Islet of Langerhans (tissue), 1 donor: Measurements from ENCODE around the gene OR51M1.
"Not testable (repeated sequence)": the region's sequence is repeated elsewhere in the genome, so short reads cannot be mapped to it uniquely, and the experiment has no call there.

Experiments used
- FAIRE-seq: peaks from one replicate; lab custom pipeline; 2011; peaks lifted over from hg19 to GRCh38; lab: Jason Lieb, UNC

OR51M1 gene

GRCh38 chr11:5383576-5383975 lies at the start of gene OR51M1:
TSS of gene OR51M1 (plus strand) at chr11:5383812. CDS start at chr11:5389399, 5,587 bp downstream.
- no peak for FAIRE-seq

GRCh38 chr11:5335170-5335569 lies 48.4 kb upstream of the OR51M1 start:
- no peak for FAIRE-seq

GRCh38 chr11:5336331-5336730 lies 47.3 kb upstream of the OR51M1 start:
- FAIRE-seq: no peak

GRCh38 chr11:5337253-5337652 lies 46.4 kb upstream of the OR51M1 start:
- FAIRE-seq: not testable (repeated sequence)

GRCh38 chr11:5339771-5340322 lies 43.8 kb upstream of the OR51M1 start:
- FAIRE-seq: no peak

- no peak for FAIRE-seq
These were observed 39.9 kb upstream of the OR51M1 start, which contains the start of gene OR51B5 for GRCh38 chr11:5343474-5344335. TSS of gene OR51B5 (minus strand) at chr11:5343524. CDS start at chr11:5343524, 0 bp downstream.

- no peak for FAIRE-seq
These were observed 37.8 kb upstream of the OR51M1 start for GRCh38 chr11:5345831-5346230.

- no peak for FAIRE-seq
These were observed 34.9 kb upstream of the OR51M1 start for GRCh38 chr11:5348551-5349194.

GRCh38 chr11:5349550-5349949 lies 34.1 kb upstream of the OR51M1 start:
- no peak for FAIRE-seq

- FAIRE-seq: no peak
These were observed 32.4 kb upstream of the OR51M1 start, which contains the start of gene OR51B6 for GRCh38 chr11:5351208-5351607. TSS of gene OR51B6 (plus strand) at chr11:5351508. CDS start at chr11:5351508, 0 bp downstream.

- FAIRE-seq: not testable (repeated sequence)
These were observed 27.6 kb upstream of the OR51M1 start for GRCh38 chr11:5356031-5356430.

GRCh38 chr11:5362017-5362625 lies 21.5 kb upstream of the OR51M1 start:
- FAIRE-seq: no peak

GRCh38 chr11:5363679-5364078 lies 19.9 kb upstream of the OR51M1 start:
- FAIRE-seq: no peak

- FAIRE-seq: no peak
These were observed 19.4 kb upstream of the OR51M1 start for GRCh38 chr11:5364214-5364613.

GRCh38 chr11:5366365-5366764 lies 17.2 kb upstream of the OR51M1 start:
- FAIRE-seq: not testable (repeated sequence)

- no peak for FAIRE-seq
These were observed 16.8 kb upstream of the OR51M1 start for GRCh38 chr11:5366856-5367255.

- FAIRE-seq: no peak
These were observed 16.1 kb upstream of the OR51M1 start for GRCh38 chr11:5367448-5368074.

GRCh38 chr11:5368502-5369043 lies 15.0 kb upstream of the OR51M1 start:
- no peak for FAIRE-seq

- FAIRE-seq: no peak
These were observed 13.8 kb upstream of the OR51M1 start for GRCh38 chr11:5369789-5370188.

- FAIRE-seq: no peak
These were observed 2.8 kb upstream of the OR51M1 start for GRCh38 chr11:5380740-5381342.

- FAIRE-seq: no peak
These were observed 723 bp downstream of the OR51M1 start for GRCh38 chr11:5384335-5384734.
